ENCODE results near the gene COA8.
A peak's percentile ranks its signal among the peaks of the same experiment; 100 is the strongest.
"Not testable (repeated sequence)": the region's sequence is repeated elsewhere in the genome, so short reads cannot be mapped to it uniquely, and the experiment has no call there.

COA8 gene

DNA sequence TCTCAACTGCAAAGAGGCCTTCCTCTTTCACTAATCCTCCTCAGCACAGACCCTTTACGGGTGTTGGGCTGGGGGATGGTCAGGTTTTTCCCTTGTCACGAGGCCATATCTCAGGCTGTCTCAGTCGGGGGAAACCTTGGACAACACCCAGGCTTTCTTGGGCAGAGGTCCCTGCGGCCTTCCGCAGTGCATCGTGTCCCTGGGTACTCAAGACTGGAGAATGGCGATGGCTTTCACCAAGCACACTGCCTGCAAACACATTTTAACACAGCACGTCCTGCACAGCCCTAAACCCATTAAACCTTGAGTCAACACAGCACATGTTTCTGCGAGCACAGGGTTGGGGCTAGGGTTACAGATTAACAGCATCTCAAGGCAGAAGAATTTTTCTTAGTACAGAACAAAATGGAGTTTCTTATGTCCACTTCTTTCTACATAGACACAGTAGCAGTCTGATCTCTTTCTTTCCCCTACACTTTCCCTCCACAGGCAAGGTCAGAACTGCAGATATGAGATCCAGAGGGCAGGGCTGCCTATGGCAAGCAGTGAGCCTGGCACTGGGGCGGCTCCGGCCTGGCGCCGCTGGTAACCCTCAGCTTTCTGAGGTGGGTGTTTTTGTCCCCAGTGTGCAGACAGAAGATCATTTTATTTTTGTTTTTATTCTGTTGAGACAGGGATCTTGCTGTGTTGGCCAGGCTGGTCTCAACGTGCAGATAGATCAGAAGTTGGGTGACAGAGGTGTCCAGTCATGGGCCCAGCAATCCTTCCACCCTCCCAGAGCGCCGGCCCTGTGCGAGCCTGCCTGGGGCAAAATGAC is 37.1 kb upstream of the COA8 start:
- H2BK120ac ChIP-seq (ENCODE audit: low read depth, low read length); H3K56ac ChIP-seq (ENCODE audit: low read length); H3K4me1 ChIP-seq (ENCODE audit: control insufficient read depth, low read depth, low read length); H3K9ac ChIP-seq (ENCODE audit: low read length); H4K8ac ChIP-seq (ENCODE audit: low read depth, low read length); H2BK5ac ChIP-seq (ENCODE audit: low read length); H4K5ac ChIP-seq (ENCODE audit: low read length); H2AK5ac ChIP-seq (ENCODE audit: low read length); H2BK15ac ChIP-seq (replicated peaks; ENCODE audit: low read depth); H3K4me3 ChIP-seq (ENCODE audit: low read length); H3K18ac ChIP-seq (ENCODE audit: low read length); H3K36me3 ChIP-seq (ENCODE audit: control insufficient read depth, insufficient read depth, low read length); H3K23ac ChIP-seq (ENCODE audit: low read length); H3K27ac ChIP-seq (ENCODE audit: low read depth, low read length); H3K4me2 ChIP-seq (ENCODE audit: low read length); H3K4ac ChIP-seq (ENCODE audit: low read depth, low read length); H3K27me3 ChIP-seq (ENCODE audit: insufficient read depth, low read length, poor library complexity); DNase-seq: not testable (repeated sequence)
- H3K79me1 ChIP-seq (ENCODE audit: low read length): peaks cover 12% of the 10 kb centered on the region
- no CpG with 5 or more reads among the region's 17 CpGs for WGBS (ENCODE audit: extremely low coverage, insufficient coverage, low lambda C conversion rate)
- peaks cover 12% of the 10 kb centered on the region for H3K79me2 ChIP-seq (ENCODE audit: control insufficient read depth, insufficient read depth, low read length)

DNA sequence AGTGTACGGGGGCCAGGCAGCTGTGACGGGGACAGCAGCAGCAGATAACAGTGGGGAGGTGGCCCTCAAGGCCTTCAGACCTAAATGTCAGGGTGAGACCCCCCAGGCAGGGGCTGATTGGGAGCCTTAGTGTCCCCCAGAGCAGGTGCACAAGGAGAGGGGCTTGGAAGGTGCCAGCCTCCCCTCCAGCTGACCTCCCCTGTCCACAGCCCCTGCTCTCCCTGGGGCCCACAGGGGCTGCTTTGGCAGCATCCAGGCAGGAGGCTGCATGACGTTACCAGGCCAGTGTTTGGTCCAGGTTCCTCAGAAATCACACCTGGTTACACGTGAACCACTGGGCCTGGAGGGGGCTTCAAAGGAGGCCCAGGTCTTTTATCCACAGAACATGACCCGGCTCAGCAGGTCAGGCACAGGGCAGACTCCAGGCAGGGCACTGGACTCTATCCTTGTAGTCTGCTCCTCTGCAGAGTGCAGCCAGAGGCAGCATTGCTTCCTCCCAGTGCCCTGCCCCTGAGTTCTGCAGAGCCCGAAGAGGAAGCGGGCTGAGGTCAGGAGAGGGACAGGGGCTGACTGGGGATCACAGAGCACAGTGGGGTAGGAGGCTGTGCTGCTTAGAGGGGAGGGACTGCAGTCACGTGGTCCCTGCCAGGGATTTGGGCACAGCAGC is 36.4 kb upstream of the COA8 start:
- H4K8ac ChIP-seq (ENCODE audit: low read depth, low read length): no peak overlapping the region
- H3K23ac ChIP-seq (ENCODE audit: low read length): no peak overlapping the region
- no peak overlapping the region for H3K4ac ChIP-seq (ENCODE audit: low read depth, low read length)
- no peak overlapping the region for H4K5ac ChIP-seq (ENCODE audit: low read length)
- H3K4me2 ChIP-seq (ENCODE audit: low read length): no peak overlapping the region
- peaks cover 5% of the 10 kb centered on the region for H3K4me1 ChIP-seq (ENCODE audit: control insufficient read depth, low read depth, low read length)
- peaks cover 14% of the 10 kb centered on the region for H3K79me1 ChIP-seq (ENCODE audit: low read length)
- H3K18ac ChIP-seq (ENCODE audit: low read length): no peak overlapping the region
- H3K79me2 ChIP-seq (ENCODE audit: control insufficient read depth, insufficient read depth, low read length): peaks cover 12% of the 10 kb centered on the region
- no peak overlapping the region for H2AK5ac ChIP-seq (ENCODE audit: low read length)
- H3K56ac ChIP-seq (ENCODE audit: low read length): no peak overlapping the region
- no peak overlapping the region for H3K4me3 ChIP-seq (ENCODE audit: low read length)
- DNase-seq: no peak
- no peak overlapping the region for H2BK15ac ChIP-seq (replicated peaks; ENCODE audit: low read depth)
- no peak overlapping the region for H3K27ac ChIP-seq (ENCODE audit: low read depth, low read length)
- no peak overlapping the region for H2BK5ac ChIP-seq (ENCODE audit: low read length)
- peaks cover 5% of the 10 kb centered on the region for H3K27me3 ChIP-seq (ENCODE audit: insufficient read depth, low read length, poor library complexity)
- no peaks in the 10 kb centered on the region for H3K36me3 ChIP-seq (ENCODE audit: control insufficient read depth, insufficient read depth, low read length)
- WGBS (ENCODE audit: extremely low coverage, insufficient coverage, low lambda C conversion rate): no CpG with 5 or more reads among the region's 8 CpGs
- no peak overlapping the region for H2BK120ac ChIP-seq (ENCODE audit: low read depth, low read length)
- no peak overlapping the region for H3K9ac ChIP-seq (ENCODE audit: low read length)

DNA sequence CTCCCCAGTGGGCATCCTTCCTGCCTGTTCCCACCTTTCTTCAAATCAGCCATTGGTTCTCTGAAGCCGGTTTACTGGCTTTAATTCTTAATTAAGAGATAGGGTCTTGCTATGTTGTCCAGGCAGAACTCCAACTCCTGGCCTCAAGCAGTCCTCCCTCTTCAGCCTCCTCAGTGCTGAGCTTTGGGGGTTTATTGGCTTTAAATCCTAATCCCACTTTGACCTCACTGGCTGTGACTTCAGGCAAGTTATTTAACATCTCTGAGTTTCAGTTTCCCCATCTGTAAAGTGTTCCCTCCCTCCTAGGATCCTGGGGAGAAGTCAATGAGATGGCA is 35.9 kb upstream of the COA8 start:
- H3K56ac ChIP-seq (ENCODE audit: low read length): no peak overlapping the region
- no peak overlapping the region for H3K9ac ChIP-seq (ENCODE audit: low read length)
- no peak overlapping the region for H2AK5ac ChIP-seq (ENCODE audit: low read length)
- no CpG with 5 or more reads among the region's 1 CpG for WGBS (ENCODE audit: extremely low coverage, insufficient coverage, low lambda C conversion rate)
- no peaks in the 10 kb centered on the region for H3K36me3 ChIP-seq (ENCODE audit: control insufficient read depth, insufficient read depth, low read length)
- no peak overlapping the region for H3K4ac ChIP-seq (ENCODE audit: low read depth, low read length)
- no peak overlapping the region for H3K4me2 ChIP-seq (ENCODE audit: low read length)
- no peak overlapping the region for H3K18ac ChIP-seq (ENCODE audit: low read length)
- no peak overlapping the region for H2BK120ac ChIP-seq (ENCODE audit: low read depth, low read length)
- H3K4me1 ChIP-seq (ENCODE audit: control insufficient read depth, low read depth, low read length): peaks cover 5% of the 10 kb centered on the region
- H3K27ac ChIP-seq (ENCODE audit: low read depth, low read length): no peak overlapping the region
- DNase-seq: no peak
- H2BK15ac ChIP-seq (replicated peaks; ENCODE audit: low read depth): no peak overlapping the region
- H3K27me3 ChIP-seq (ENCODE audit: insufficient read depth, low read length, poor library complexity): peaks cover 5% of the 10 kb centered on the region
- no peak overlapping the region for H2BK5ac ChIP-seq (ENCODE audit: low read length)
- no peak overlapping the region for H4K5ac ChIP-seq (ENCODE audit: low read length)
- peaks cover 12% of the 10 kb centered on the region for H3K79me2 ChIP-seq (ENCODE audit: control insufficient read depth, insufficient read depth, low read length)
- no peak overlapping the region for H3K4me3 ChIP-seq (ENCODE audit: low read length)
- no peak overlapping the region for H4K8ac ChIP-seq (ENCODE audit: low read depth, low read length)
- H3K23ac ChIP-seq (ENCODE audit: low read length): no peak overlapping the region
- H3K79me1 ChIP-seq (ENCODE audit: low read length): peaks cover 17% of the 10 kb centered on the region

DNA sequence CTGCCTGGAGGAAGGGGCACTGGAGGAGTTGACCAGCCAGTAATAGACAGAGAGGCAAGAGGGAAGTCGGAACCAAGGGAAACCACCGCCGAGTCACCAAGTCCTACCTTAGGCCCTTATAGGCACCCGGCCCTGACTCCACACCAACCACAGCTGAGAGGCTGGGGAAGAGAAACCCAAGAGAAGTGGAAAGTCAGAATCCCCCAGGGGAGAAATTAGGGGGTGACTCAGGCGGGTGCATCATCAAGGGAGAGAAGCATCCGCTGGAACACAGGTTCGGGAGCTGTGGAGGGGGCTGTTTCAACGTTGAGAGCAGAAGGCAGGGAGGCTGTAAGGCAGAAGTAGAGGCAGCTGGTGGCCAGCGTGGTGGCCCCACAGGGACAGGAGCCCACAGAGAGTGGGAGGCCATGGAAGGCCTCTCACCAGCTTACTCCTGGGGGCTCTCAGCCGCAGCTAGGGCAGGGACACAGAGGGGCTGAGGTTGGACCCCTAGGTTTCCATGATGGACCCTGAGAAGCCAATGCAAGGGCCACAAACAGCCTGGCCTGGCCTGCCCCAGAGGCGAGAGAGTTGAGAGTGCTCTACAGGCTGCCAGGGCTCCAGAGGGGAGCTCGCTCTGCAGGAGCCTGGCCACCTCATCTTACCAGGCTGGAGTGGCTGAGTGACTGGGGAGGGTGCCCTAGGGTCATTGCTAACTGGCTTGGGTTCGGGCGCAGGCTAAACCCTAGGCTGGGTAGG is 35.2 kb upstream of the COA8 start:
- H3K36me3 ChIP-seq (ENCODE audit: control insufficient read depth, insufficient read depth, low read length): no peaks in the 10 kb centered on the region
- no peak overlapping the region for H3K56ac ChIP-seq (ENCODE audit: low read length)
- H2BK5ac ChIP-seq (ENCODE audit: low read length): no peak overlapping the region
- peaks cover 12% of the 10 kb centered on the region for H3K79me2 ChIP-seq (ENCODE audit: control insufficient read depth, insufficient read depth, low read length)
- no peak overlapping the region for H3K23ac ChIP-seq (ENCODE audit: low read length)
- no peak overlapping the region for H2BK120ac ChIP-seq (ENCODE audit: low read depth, low read length)
- peaks cover 17% of the 10 kb centered on the region for H3K79me1 ChIP-seq (ENCODE audit: low read length)
- no peak overlapping the region for H4K8ac ChIP-seq (ENCODE audit: low read depth, low read length)
- no CpG with 5 or more reads among the region's 14 CpGs for WGBS (ENCODE audit: extremely low coverage, insufficient coverage, low lambda C conversion rate)
- no peak overlapping the region for H3K4me2 ChIP-seq (ENCODE audit: low read length)
- H2BK15ac ChIP-seq (replicated peaks; ENCODE audit: low read depth): no peak overlapping the region
- no peak overlapping the region for H3K4me3 ChIP-seq (ENCODE audit: low read length)
- no peak overlapping the region for H2AK5ac ChIP-seq (ENCODE audit: low read length)
- no peak for DNase-seq
- no peak overlapping the region for H3K4ac ChIP-seq (ENCODE audit: low read depth, low read length)
- peaks cover 5% of the 10 kb centered on the region for H3K4me1 ChIP-seq (ENCODE audit: control insufficient read depth, low read depth, low read length)
- no peak overlapping the region for H4K5ac ChIP-seq (ENCODE audit: low read length)
- H3K27me3 ChIP-seq (ENCODE audit: insufficient read depth, low read length, poor library complexity): peaks cover 5% of the 10 kb centered on the region
- no peak overlapping the region for H3K18ac ChIP-seq (ENCODE audit: low read length)
- H3K9ac ChIP-seq (ENCODE audit: low read length): no peak overlapping the region
- no peak overlapping the region for H3K27ac ChIP-seq (ENCODE audit: low read depth, low read length)

DNA sequence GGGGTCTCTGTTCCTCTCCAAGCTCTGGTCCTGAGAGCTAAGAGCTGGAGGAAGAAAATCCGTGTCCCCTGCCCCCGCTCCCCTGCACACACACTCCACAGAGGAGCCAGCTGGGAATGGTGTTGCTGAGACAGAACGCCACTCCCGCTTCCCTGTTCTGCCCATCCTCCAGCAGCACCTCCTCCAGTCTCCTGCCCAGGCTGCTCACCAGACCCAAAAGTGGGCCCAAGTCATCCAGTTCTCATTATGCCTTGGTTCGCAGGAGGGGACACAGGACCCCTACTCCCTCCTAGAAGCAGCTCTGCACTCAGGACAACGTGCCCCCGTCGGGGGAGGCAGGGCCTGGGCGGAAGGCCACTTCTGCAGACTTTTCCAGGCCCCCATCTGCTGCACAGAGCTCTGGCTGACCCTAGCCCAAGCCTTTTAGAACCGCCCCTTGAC is 34.6 kb upstream of the COA8 start:
- DNase-seq: no peak
- peak overlapping the region; percentile 82 for H3K56ac ChIP-seq (ENCODE audit: low read length)

More for the DNA sequence above, 34.6 kb upstream of the COA8 start:
- no peak overlapping the region for H3K4me3 ChIP-seq (ENCODE audit: low read length)
- H3K27me3 ChIP-seq (ENCODE audit: insufficient read depth, low read length, poor library complexity): peaks cover 5% of the 10 kb centered on the region
- no peak overlapping the region for H4K5ac ChIP-seq (ENCODE audit: low read length)
- no peak overlapping the region for H2BK120ac ChIP-seq (ENCODE audit: low read depth, low read length)
- H3K27ac ChIP-seq (ENCODE audit: low read depth, low read length): no peak overlapping the region
- H2BK5ac ChIP-seq (ENCODE audit: low read length): no peak overlapping the region
- peak overlapping the region; percentile 56 for H4K8ac ChIP-seq (ENCODE audit: low read depth, low read length)
- no peak overlapping the region for H3K4me2 ChIP-seq (ENCODE audit: low read length)
- H3K9ac ChIP-seq (ENCODE audit: low read length): peak overlapping the region; percentile 27
- H2BK15ac ChIP-seq (replicated peaks; ENCODE audit: low read depth): no peak overlapping the region
- peak overlapping the region; percentile 44 for H3K4ac ChIP-seq (ENCODE audit: low read depth, low read length)
- WGBS (ENCODE audit: extremely low coverage, insufficient coverage, low lambda C conversion rate): no CpG with 5 or more reads among the region's 10 CpGs
- H2AK5ac ChIP-seq (ENCODE audit: low read length): no peak overlapping the region
- peaks cover 5% of the 10 kb centered on the region for H3K4me1 ChIP-seq (ENCODE audit: control insufficient read depth, low read depth, low read length)
- peaks cover 17% of the 10 kb centered on the region for H3K79me1 ChIP-seq (ENCODE audit: low read length)
- peaks cover 12% of the 10 kb centered on the region for H3K79me2 ChIP-seq (ENCODE audit: control insufficient read depth, insufficient read depth, low read length)
- no peaks in the 10 kb centered on the region for H3K36me3 ChIP-seq (ENCODE audit: control insufficient read depth, insufficient read depth, low read length)
- no peak overlapping the region for H3K18ac ChIP-seq (ENCODE audit: low read length)
- no peak overlapping the region for H3K23ac ChIP-seq (ENCODE audit: low read length)
